Superior temporal gyrus (tissue), 1 donor: ENCODE results near the gene TAS2R30.
"Not testable (repeated sequence)": the region's sequence is repeated elsewhere in the genome, so short reads cannot be mapped to it uniquely, and the experiment has no call there.

Experiments
- DNase-seq: peaks from one replicate; pipeline ENCODE4 v3.0.0-alpha.2; 2016; ENCODE audit errors: extremely low spot score

TAS2R30 gene

DNA sequence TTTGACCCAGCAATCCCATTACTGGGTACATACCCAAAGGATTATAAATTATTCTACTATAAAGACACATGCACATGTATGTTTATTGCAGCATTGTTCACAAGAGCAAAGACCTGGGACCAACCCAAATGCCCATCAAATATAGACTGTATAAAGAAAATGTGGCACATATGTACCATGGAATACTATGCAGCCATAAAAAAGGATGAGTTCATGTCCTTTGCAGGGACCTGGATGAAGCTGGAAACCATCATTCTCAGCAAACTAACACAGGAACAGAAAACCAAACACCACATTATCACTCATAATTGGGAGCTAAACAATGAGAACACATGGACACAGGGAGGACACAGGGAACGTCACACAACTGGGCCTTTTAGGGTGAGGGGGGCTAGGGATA lies 20.3 kb downstream of the TAS2R30 start:
- not testable (repeated sequence) for DNase-seq

DNA sequence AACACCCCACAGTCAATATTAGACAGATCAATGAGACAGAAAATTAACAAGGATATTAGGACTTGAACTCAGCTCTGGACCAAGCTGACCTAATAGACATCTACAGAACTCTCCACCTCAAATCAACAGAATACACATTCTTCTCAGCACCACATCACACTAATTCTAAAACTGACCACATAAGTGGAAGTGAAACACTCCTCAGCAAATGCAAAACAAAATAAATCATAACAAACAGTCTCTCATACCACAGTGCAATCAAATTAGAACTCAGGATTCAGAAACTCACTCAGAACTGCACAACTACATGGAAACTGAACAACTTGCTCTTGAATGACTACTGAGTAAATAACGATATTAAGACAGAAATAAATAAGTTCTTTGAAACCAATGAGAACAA lies 23.2 kb downstream of the TAS2R30 start:
- not testable (repeated sequence) for DNase-seq

- DNase-seq, result no peak
Measured at GRCh38 chr12:11108862-11109261, 25.6 kb downstream of the TAS2R30 start.

GRCh38 chr12:11107719-11108118 lies 26.7 kb downstream of the TAS2R30 start:
- DNase-seq, result no peak

DNA sequence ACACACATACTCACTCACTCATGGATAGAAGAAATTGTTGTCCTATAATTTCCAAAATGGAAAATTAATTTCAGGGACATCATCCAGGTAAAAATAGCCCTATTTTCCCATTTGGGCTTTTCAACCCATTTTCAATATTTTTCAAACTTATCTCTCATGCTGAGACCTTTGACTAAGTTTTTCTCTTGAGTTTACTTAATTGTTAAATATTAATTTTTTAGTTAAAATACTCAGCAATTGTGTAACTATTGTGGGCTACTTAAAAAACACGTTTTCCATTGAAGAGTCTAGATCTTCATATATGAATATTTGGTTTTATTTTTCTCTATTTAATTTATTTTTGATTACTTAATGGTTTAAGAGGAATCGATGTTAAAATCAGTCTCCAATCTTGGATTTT lies 28.2 kb downstream of the TAS2R30 start:
- DNase-seq, result no peak

DNA sequence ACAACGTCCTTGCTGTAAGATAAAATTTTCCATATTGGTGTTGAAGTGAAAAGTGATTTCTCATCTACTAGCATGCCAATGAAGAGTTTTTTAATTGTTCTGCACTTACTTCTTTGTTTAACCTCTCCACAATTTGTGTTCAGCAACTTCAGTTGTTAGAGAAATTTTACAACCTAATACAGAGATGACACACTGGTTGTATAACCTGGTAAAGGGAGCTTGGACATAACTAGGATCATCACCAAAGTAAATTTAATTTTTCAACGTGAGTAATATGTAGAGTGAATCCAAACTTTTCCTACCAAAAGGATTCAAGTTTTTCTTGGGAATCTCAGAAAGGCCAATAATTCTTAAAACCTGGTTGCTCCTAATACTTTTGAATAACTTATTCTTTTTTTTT lies 28.9 kb downstream of the TAS2R30 start:
- DNase-seq, result no peak

- DNase-seq, result not testable (repeated sequence)
Measured at GRCh38 chr12:11094910-11095309, 39.5 kb downstream of the TAS2R30 start.

GRCh38 chr12:11092128-11092527 lies 42.3 kb downstream of the TAS2R30 start, which contains the start of gene TAS2R43:
Gene TAS2R43 (minus strand): TSS chr12:11092313. CDS start chr12:11092229, 84 bp downstream.
- DNase-seq, result no peak

- no peak for DNase-seq
Measured at GRCh38 chr12:11089246-11089645, 45.2 kb downstream of the TAS2R30 start.

- no peak for DNase-seq
Measured at GRCh38 chr12:11085419-11085818, 49.0 kb downstream of the TAS2R30 start.
